CD4-positive, alpha-beta T cell treated with Interferon alpha-2 for 1 hour (primary cell): ENCODE data around the gene PIEZO2.
"Not testable (repeated sequence)": the region's sequence is repeated elsewhere in the genome, so short reads cannot be mapped to it uniquely, and the experiment has no call there.

Experiments used
- DNase-seq, 2 donors: peaks; one replicate each; pipeline ENCODE4 v3.0.0-alpha.2; 2020 to 2022

PIEZO2 gene

GRCh38 chr18:10923551-10924070, 225.8 kb downstream of the PIEZO2 start:
- DNase-seq, result no peak

DNA sequence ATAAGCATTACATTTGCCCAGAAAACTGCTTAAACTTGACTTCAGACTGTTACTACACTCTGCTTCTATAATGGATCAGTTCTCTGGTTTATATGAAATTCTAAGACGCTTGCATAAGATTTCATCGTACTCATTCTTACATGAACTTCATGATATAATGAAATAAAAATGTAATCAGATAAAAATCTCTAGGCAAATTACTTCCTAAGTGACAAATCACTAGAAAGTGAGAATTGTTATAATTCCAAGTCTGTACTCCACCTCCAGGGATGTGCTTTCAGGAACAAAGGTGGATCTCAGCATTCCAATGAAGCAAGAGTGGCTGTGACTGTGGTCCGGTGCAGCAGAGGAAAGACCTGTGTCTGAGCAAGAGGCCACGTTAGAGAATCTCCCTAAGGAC, 226.2 kb downstream of the PIEZO2 start:
- DNase-seq, result no peak

GRCh38 chr18:10922712-10923111, 226.7 kb downstream of the PIEZO2 start:
- DNase-seq, result not testable (repeated sequence)

DNA sequence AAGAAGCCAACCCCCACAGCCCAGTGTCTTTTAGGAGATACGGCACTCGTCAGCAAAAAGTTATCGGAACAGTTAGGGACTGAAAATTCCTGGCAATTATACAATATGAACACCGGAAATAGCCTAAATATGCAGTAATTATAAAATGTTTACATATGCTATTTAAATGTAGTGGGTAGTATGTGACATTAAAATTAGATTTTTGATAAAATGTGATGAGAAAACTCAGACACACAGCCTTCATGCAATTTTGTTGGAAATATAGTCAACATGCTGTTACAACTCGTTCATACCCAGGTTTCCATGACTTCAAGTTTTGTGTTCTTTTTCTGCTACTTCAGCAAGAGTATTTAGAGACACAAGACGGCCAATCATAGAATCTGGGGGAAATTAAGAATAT, 229.1 kb downstream of the PIEZO2 start:
- DNase-seq, result not testable (repeated sequence)

- no peak for DNase-seq
Measured at GRCh38 chr18:10919851-10920250, 229.5 kb downstream of the PIEZO2 start.

DNA sequence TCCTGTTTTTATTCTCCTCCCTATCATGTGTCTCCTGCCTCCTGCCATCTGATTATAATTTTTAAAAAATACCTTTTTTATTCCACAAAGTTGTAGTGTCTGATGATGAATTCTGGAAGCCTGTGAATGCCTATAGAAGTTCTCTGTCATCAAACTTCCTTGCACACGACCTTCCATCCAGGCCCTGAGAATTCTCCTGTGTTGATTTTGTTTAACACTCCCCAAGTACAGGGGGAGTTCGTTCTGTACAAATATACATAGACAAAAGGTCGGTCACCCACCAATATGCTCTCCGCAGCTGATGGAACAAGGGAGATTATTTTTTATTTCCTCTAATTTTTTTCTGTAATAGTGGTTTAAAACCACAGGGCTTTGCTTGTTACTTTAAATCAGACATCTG, 232.5 kb downstream of the PIEZO2 start:
- no peak for DNase-seq

GRCh38 chr18:10916387-10916786, 233.0 kb downstream of the PIEZO2 start:
- no peak for DNase-seq

GRCh38 chr18:10915748-10916147, 233.6 kb downstream of the PIEZO2 start:
- DNase-seq, result not testable (repeated sequence)

- not testable (repeated sequence) for DNase-seq
Measured at GRCh38 chr18:10914610-10915009, 234.8 kb downstream of the PIEZO2 start.

DNA sequence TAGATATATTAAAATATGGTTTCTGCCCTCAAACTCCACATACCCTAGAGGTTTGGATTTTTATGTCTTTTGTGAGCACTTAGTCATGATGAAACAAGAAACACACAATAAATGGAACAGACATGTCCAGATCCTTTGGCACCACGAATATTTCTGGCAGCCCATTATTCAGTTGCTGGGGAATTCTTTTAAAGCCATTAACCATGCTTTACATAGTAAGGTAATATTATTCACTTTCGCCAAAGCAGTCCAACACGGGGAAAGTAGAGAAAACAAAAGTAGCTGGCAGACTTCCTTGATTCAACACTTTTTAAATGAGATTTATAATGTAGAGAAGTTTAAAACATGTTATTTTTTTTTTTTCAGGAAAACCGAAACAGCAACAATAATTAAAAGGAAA, 235.4 kb downstream of the PIEZO2 start:
- DNase-seq, result no peak

DNA sequence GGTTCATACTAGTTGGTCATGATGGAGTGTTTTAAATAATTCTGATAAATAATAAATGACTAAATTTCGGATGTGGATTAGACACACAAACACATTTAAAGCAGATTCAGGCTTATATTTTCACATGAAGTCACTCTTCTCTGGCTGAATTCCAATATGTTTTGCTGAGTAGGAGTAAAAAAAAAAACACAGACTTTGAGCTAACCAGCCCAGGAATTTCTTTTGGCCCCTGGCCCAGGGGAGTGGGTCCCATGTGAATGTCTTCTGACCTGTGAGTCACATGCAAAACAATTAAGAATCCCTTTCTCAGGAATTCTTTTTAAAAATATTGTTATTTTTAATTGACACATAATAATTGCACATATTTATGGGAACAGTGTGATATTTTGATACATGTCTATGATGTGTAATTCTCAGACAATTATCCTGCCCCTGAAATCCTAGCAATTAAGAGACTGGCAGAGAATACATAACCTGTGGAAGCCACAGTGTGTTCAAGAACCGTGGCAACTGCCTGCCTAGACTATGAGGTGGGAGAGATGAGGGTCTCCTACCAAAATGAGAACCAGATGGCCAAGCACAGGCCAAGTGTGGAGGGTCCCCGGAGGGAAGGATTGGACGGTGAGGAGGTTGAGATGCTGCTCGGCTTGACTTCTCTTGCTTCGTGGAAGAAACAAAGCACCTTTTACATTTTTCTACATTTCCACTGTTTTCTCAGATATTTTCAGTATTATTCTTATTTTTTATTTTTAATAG, 236.4 kb downstream of the PIEZO2 start:
- DNase-seq, result no peak

DNA sequence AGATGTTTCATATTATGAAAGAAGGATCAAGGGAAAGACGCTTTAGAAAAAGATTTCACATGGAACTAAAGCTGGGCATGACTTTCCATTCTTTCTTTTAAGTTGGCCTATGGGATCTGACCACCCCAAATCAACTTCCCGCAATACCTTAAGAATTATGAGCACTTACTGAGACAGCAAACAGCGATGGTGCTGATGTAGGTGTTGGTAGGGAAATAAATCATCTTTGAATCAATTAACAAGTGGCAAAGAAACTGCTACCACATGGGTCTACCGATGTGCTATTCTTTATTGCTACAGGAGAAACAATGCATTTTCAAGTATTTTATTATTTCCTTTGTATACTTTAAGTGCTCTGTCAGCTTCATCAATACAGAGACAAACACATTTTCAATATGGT, 239.6 kb downstream of the PIEZO2 start:
- DNase-seq, result no peak

DNA sequence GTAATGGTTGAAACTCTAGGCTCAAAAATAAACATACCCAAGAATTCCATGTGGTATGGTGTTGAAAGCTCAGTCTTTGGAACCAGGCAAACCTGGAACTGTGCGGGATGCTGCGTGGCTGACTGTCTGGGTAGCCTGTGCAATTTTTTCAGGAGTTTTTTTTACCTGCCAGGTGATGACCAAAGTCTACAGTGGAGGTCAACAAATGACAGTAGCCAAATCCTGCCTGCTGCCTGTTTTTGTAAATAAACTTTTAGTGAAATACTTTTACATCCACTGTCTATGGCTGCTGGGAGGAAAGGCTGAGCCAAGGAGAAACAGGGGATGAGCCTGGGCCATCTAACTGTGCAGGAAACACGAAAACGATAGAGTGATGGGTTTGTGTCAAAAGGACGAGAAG, 240.6 kb downstream of the PIEZO2 start:
- no peak for DNase-seq

DNA sequence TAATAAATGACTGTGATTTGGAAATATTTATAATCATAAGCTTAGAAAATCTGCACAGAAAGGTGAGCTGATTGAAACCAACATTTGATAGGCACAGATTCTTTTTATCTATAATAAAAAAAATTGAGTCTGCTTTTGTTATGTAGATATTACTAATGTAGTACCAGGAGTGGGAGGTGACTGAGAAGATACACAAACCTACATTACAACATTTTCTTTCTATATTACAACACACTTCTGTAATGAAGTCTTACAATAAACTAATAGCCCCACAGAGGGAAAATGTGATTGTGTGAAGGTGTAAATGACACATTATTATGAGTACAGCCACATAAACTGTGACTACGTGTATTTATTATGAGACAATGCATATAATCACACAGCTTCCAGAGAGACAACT, 241.6 kb downstream of the PIEZO2 start:
- no peak for DNase-seq

DNA sequence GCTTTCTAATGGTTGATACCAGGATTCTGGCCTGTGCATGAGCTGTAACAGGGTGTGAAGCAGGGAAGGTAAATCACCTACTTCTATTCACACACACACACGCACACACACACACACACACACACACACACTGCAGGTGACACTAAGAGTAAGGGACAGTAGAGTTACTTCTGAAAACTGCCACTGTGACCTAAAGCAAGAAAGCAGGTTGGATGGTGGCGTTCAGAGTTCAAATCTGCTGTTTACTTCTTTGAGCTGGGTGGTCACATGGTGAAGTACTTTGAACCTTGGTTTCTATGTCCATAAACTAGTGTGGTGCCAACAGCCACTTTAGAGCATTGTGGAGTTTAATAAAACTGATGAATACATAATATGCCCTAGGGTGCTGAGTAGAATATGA, 248.0 kb downstream of the PIEZO2 start:
- no peak for DNase-seq

- no peak for DNase-seq
Measured at GRCh38 chr18:10900435-10900834, 248.9 kb downstream of the PIEZO2 start.

- DNase-seq, result no peak
Measured at GRCh38 chr18:10899481-10899880, 249.9 kb downstream of the PIEZO2 start.

DNA sequence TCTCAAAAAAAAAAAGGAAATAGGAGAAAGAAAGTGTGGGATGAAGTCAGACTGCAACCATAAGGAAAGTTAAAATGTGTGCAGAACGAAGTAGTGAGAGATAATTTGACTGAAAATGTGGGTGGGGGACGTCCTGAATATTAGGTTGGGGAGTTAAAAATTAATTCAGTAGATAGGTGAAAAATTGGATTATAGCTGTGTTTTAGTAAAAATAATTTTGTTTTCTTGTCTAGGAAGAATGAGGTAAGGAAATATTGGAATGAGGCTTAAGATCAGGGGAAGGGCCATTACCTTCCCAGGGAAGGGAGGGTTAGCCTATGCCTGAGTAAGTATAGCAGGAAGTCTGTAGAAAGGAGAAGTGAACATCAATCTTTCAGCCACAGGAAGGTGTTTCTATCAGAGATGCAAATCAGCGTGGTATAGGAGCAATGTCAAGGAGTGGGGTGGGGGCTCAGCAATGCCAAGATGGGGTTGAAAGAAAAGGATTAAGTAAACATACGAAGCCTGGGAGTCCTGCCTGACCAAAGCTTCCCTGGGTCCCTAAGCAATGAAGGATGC, 250.9 kb downstream of the PIEZO2 start:
- no peak for DNase-seq

- DNase-seq, result no peak
Measured at GRCh38 chr18:10896851-10897250, 252.5 kb downstream of the PIEZO2 start.

DNA sequence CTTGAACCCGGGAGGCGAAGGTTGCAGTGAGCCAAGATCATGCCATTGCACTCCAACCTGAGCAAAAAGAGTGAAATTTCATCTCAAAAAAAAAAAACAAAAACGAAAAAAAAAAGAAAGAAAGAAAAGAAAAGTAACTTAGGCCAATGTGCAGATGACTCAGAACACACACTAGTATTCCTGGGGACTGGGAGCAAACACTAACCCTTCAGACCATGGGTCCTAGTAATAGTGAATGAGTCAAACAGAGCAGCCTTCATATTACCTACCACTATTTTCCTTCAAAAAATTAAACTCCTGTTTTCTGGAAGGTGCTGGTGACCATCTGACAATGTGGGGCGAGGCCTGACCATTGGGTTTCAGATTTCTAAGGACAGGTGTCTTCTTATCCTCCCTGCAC, 253.4 kb downstream of the PIEZO2 start:
- DNase-seq, result no peak

DNA sequence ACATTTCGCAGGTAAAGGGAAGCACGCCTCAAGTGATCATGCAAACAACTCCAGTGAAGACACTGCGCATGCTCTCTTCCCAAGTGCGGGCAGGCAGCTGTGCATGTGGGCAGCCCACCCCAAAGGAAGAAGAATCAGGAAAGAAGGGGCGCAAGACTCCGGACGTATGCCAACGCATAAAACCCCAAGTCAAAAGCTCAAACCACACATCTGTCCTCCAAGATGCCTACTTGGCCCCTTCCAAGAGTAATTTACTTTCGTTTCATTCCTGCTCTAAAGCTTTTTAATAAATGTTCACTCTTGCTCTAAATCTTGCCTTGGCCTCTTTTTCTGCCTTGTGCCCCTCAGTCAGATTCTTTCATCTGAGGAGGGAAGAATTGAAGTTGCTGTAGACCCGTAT, 254.9 kb downstream of the PIEZO2 start:
- no peak for DNase-seq

GRCh38 chr18:10893761-10894160, 255.6 kb downstream of the PIEZO2 start:
- no peak for DNase-seq

- DNase-seq, result no peak
Measured at GRCh38 chr18:10893196-10893595, 256.2 kb downstream of the PIEZO2 start.

- DNase-seq, result no peak
Measured at GRCh38 chr18:10892786-10893185, 256.6 kb downstream of the PIEZO2 start.

DNA sequence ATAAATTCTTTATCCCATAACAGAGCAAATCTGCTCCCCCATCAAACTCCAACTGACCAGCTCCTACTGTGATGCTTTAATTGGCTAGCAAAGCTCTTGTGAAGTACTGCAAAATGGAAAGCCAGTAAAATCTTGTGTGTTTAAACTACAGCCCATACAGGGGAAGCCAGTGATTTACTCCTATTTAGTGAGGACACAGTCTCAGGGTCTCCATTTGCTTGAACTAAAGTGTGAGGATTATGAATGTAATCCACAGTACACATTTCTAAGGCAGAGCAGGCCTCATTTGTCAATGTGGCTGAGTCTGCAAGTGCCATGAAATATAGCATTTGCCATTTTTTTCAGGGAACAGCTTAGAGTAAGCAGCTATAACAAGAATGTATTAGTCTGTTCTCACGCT, 259.3 kb downstream of the PIEZO2 start:
- DNase-seq, result no peak
